Natural killer cell (primary cell): ENCODE measurements around the gene ASGR1. TPM values are rescaled to one million over a fixed set of nuclear protein-coding genes. Genes with fewer than 3 reads are reported as not detected.

ENCODE experiments used
- ATAC-seq, 3 donors: fragments of 150-1000 bp in 2 of 3; fragments of 200-7000 bp in 1 of 3; cut with Tn5 transposase; 1 replicate in 1 of 3; 2 replicates in 2 of 3; pipeline ENCODE4 v1.10.0; 2021; ENCODE audit warnings: mild to moderate bottlenecking in 2 of 3, moderate library complexity in 2 of 3
- DNase-seq, 2 donors: peaks; one replicate each; pipeline versions ENCODE4 v3.0.0 to v3.0.0-alpha.2; 2013 to 2021; ENCODE audit warnings: mixed read lengths in 1 of 2
- H3K27ac ChIP-seq: one replicate; pipeline ENCODE4 v1.5.1; 2013; ENCODE audit warnings: mild to moderate bottlenecking, low read length
- H3K27me3 ChIP-seq: one replicate; pipeline ENCODE4 v1.6.1; 2013; ENCODE audit warnings: low read length; ENCODE audit not compliant: control insufficient read depth, insufficient read depth
- H3K36me3 ChIP-seq: one replicate; pipeline ENCODE4 v1.6.1; 2013; ENCODE audit warnings: low read length; ENCODE audit not compliant: control insufficient read depth, insufficient read depth
- H3K4me1 ChIP-seq: one replicate; pipeline ENCODE4 v1.6.1; 2013; ENCODE audit warnings: low read length; ENCODE audit not compliant: control insufficient read depth, insufficient read depth
- H3K4me3 ChIP-seq: one replicate; pipeline ENCODE4 v1.5.1; 2013; ENCODE audit warnings: low read length
- H3K9me3 ChIP-seq: one replicate; pipeline ENCODE4 v1.6.1; 2013; ENCODE audit warnings: low read length; ENCODE audit not compliant: control insufficient read depth, insufficient read depth
- H3K27ac Mint-ChIP-seq, 2 donors: one replicate each; pipeline ENCODE4 v1.8.0; 2022; ENCODE audit warnings: mild to moderate bottlenecking in 2 of 2, mixed read lengths in 2 of 2, moderate library complexity in 1 of 2
- H3K27me3 Mint-ChIP-seq, 2 donors: one replicate each; pipeline ENCODE4 v1.8.0; 2022; ENCODE audit warnings: low read depth in 2 of 2, mixed read lengths in 2 of 2
- H3K36me3 Mint-ChIP-seq: one replicate; pipeline ENCODE4 v1.8.0; 2022; ENCODE audit warnings: mixed read lengths
- H3K4me1 Mint-ChIP-seq, 2 donors: one replicate each; pipeline ENCODE4 v1.8.0; 2022; ENCODE audit warnings: mixed read lengths in 2 of 2
- H3K4me3 Mint-ChIP-seq: one replicate; pipeline ENCODE4 v1.8.0; 2022; ENCODE audit warnings: mild to moderate bottlenecking, moderate library complexity, mixed read lengths
- H3K9me3 Mint-ChIP-seq, 2 donors: one replicate each; pipeline ENCODE4 v1.8.0; 2022; ENCODE audit warnings: mixed read lengths in 2 of 2
- CTCF ChIP-seq: fragments of 200-600 bp; IDR thresholded peaks from one replicate; pipeline ENCODE4 v1.8.0; 2022; ENCODE audit warnings: antibody characterized with exemption
- WGBS: methylation state at CpG from one replicate; pipeline ENCODE4 v1.1.7; 2013; ENCODE audit warnings: missing lambda C conversion rate; ENCODE audit not compliant: insufficient coverage; 5-methylcytosine and 5-hydroxymethylcytosine counted together
- intact Hi-C: fragments of 100-400 bp; cut with micrococcal nuclease; formaldehyde crosslinking; loops from one replicate; pipeline ENCODE4 v1.14.2; 2022
- total RNA-seq, 4 donors: library from RNA; stranded (reverse); fragments of 120-200 nt in 1 of 4; gene quantifications; one replicate each; pipeline versions ENCODE4 v1.2.3 to v1.2.4, GENCODE V29; 2013 to 2022

ASGR1 gene
- total RNA-seq, 3 donors from 2014 or later (not counting 1 experiment from before 2014, with no cell fraction given), result 0.35 to 1.4 TPM; not detected in 1

- Histone ChIP-seq H3K36me3 (no peaks in the 10 kb centered on the region), H3K27ac (no peak overlapping the region), H3K27me3 (no peaks in the 10 kb centered on the region), H3K9me3 (no peaks in the 10 kb centered on the region), H3K4me3 (no peak overlapping the region), H3K4me1 (peaks cover 55% of the 10 kb centered on the region)
- Mint-ChIP-seq H3K9me3 (no peaks in the 10 kb centered on the region), H3K4me3 (peak overlapping the region; percentile 19), H3K36me3 (no peaks in the 10 kb centered on the region), H3K27me3 (peaks cover 7 to 14% of the 10 kb centered on the region in 2 donors), H3K4me1 (peaks cover 34 to 67% of the 10 kb centered on the region in 2 donors), H3K27ac (peak overlapping the region in 1 of 2 donors; percentile 87)
- 49% methylated on average over 7 of the region's 7 CpGs for WGBS
- intact Hi-C loops, result loop anchor here (5.0 to 10.0 kb wide), 2 partner anchors 36 to 468 kb away; partner anchors contain the start of genes CTDNEP1, ELP5, TP53 and WRAP53
- TF ChIP-seq CTCF, result no peak
- ATAC-seq (no peak), DNase-seq (no peak)
These were observed 37.3 kb upstream of the ASGR1 start for GRCh38 chr17:7216242-7217112.

GRCh38 chr17:7215652-7216180 lies 36.5 kb upstream of the ASGR1 start:
- H3K9me3 ChIP-seq, result no peaks in the 10 kb centered on the region
- no peak overlapping the region for H3K4me3 ChIP-seq
- peak overlapping the region in 1 of 2 donors; percentile 87 for H3K27ac Mint-ChIP-seq
- no peaks in the 10 kb centered on the region for H3K36me3 Mint-ChIP-seq
- no peak overlapping the region for H3K27ac ChIP-seq
- intact Hi-C loops, result loop anchor here (2.0 to 10.0 kb wide), 3 partner anchors 19 to 469 kb away; partner anchors contain the start of genes CTDNEP1, DVL2, ELP5 and TP53
- H3K27me3 Mint-ChIP-seq, result peaks cover 7 to 14% of the 10 kb centered on the region in 2 donors
- no peak for TF ChIP-seq CTCF
- H3K4me1 Mint-ChIP-seq, result peaks cover 29 to 60% of the 10 kb centered on the region in 2 donors
- no peaks in the 10 kb centered on the region for H3K36me3 ChIP-seq
- peaks cover 49% of the 10 kb centered on the region for H3K4me1 ChIP-seq
- no peaks in the 10 kb centered on the region for H3K27me3 ChIP-seq
- no peak overlapping the region for H3K4me3 Mint-ChIP-seq
- peak in 1 of 2 donors; percentile 47 for DNase-seq
- H3K9me3 Mint-ChIP-seq, result no peaks in the 10 kb centered on the region
- 36% methylated on average over 6 of the region's 10 CpGs for WGBS
- no peak for ATAC-seq

- H3K36me3 Mint-ChIP-seq, result no peaks in the 10 kb centered on the region
- H3K27ac Mint-ChIP-seq, result peak overlapping the region; percentile 87 to 99
- DNase-seq, result no peak
- no peaks in the 10 kb centered on the region for H3K36me3 ChIP-seq
- no peaks in the 10 kb centered on the region for H3K9me3 Mint-ChIP-seq
- TF ChIP-seq CTCF, result no peak
- H3K4me1 Mint-ChIP-seq, result peaks cover 23 to 54% of the 10 kb centered on the region in 2 donors
- WGBS, result 32% methylated on average over 8 of the region's 9 CpGs
- intact Hi-C loops, result loop anchor here (2.0 to 10.0 kb wide), 3 partner anchors 20 to 470 kb away; partner anchors contain the start of genes CTDNEP1, DVL2, ELP5 and TP53
- ATAC-seq, result no peak
- H3K4me3 Mint-ChIP-seq, result peak overlapping the region; percentile 89
- no peaks in the 10 kb centered on the region for H3K27me3 ChIP-seq
- H3K27me3 Mint-ChIP-seq, result peaks cover 7 to 15% of the 10 kb centered on the region in 2 donors
- H3K4me1 ChIP-seq, result peaks cover 44% of the 10 kb centered on the region
- H3K9me3 ChIP-seq, result no peaks in the 10 kb centered on the region
- H3K4me3 ChIP-seq, result no peak overlapping the region
- H3K27ac ChIP-seq, result peak overlapping the region; percentile 67
These were observed 36.0 kb upstream of the ASGR1 start for GRCh38 chr17:7215136-7215638.
